Measurements from ENCODE around the gene SERPIND1.

SERPIND1 gene

DNA sequence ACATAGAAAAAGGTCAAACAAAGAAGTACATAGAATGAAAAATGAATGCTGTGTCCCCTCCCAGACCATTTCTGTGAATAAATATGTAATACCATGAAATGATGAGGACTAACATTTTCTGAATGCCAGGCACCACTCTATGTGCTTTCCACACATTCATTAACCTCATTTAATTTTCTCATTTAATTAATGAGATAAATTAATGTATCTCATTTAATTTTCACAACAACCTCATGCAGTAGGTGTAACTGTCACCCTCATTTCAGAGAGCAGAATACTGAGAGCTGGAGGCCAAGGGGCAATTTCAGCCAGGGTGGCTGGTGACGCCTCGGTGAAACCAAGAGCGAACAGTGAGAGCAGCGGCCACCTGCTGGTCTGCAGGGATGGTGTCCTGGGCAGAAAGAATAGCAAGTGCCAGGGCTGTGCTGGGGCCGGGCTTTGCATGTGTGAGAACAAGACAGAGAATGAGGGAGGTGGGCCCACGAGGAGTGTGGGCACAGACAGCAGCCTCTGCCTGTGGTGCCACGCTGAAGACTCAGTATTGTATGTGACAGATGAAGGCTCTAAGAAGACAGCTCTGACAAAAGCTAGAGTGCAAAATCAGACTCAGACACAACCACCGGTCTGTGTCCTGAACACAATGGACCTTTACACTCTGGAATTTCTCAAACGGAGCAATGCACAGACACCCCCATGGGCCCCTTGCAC is 1.8 kb upstream of the SERPIND1 start:
- H3K27ac ChIP-seq, result no peak overlapping the region

DNA sequence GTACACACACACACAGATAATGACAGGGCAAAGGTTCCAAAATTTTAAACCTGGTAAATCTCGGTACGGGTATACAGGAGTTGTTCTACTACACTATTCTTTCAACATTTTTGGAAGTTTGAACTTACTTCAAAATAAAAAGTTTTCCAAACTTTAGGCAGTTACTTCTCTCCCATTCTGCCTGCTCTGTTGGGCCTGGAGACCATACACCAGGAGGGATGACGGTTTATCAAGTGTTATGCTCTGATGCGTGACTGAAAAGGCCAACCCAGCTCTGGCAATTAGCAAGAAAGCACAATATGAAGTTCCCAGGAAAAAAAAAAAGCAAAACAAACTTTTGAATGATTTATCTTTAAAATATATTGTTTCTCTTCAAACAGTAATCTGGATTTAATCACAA is 969 bp downstream of the SERPIND1 start:
- TF ChIP-seq, protein P1, sequence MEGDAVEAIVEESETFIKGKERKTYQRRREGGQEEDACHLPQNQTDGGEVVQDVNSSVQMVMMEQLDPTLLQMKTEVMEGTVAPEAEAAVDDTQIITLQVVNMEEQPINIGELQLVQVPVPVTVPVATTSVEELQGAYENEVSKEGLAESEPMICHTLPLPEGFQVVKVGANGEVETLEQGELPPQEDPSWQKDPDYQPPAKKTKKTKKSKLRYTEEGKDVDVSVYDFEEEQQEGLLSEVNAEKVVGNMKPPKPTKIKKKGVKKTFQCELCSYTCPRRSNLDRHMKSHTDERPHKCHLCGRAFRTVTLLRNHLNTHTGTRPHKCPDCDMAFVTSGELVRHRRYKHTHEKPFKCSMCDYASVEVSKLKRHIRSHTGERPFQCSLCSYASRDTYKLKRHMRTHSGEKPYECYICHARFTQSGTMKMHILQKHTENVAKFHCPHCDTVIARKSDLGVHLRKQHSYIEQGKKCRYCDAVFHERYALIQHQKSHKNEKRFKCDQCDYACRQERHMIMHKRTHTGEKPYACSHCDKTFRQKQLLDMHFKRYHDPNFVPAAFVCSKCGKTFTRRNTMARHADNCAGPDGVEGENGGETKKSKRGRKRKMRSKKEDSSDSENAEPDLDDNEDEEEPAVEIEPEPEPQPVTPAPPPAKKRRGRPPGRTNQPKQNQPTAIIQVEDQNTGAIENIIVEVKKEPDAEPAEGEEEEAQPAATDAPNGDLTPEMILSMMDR (IDR thresholded peaks at IDR 0.05), result no peak
- H3K27me3 ChIP-seq, result no peaks in the 10 kb centered on the region
- no peak overlapping the region for H3K27ac ChIP-seq
- H3K36me3 ChIP-seq, result peaks cover 64% of the 10 kb centered on the region
- no peaks in the 10 kb centered on the region for H3K4me1 ChIP-seq (ENCODE audit: control insufficient read depth in 1 of 2, insufficient read depth in 1 of 2, low read depth in 1 of 2, low read length in 1 of 2)
- H3K9me3 ChIP-seq, result no peaks in the 10 kb centered on the region
- no peak overlapping the region for H3K4me3 ChIP-seq (ENCODE audit: low read depth in 1 of 2, low read length in 1 of 2)

More for the DNA sequence above, 1.8 kb upstream of the SERPIND1 start:
- TF ChIP-seq, protein P1 (IDR thresholded peaks at IDR 0.05), result no peak
- Histone ChIP-seq H3K4me3 (ENCODE audit: low read depth in 1 of 2, low read length in 1 of 2) (no peak overlapping the region), H3K36me3 (peaks cover 38% of the 10 kb centered on the region), H3K9me3 (no peaks in the 10 kb centered on the region), H3K27me3 (no peaks in the 10 kb centered on the region), H3K4me1 (ENCODE audit: control insufficient read depth in 1 of 2, insufficient read depth in 1 of 2, low read depth in 1 of 2, low read length in 1 of 2) (no peaks in the 10 kb centered on the region)

DNA sequence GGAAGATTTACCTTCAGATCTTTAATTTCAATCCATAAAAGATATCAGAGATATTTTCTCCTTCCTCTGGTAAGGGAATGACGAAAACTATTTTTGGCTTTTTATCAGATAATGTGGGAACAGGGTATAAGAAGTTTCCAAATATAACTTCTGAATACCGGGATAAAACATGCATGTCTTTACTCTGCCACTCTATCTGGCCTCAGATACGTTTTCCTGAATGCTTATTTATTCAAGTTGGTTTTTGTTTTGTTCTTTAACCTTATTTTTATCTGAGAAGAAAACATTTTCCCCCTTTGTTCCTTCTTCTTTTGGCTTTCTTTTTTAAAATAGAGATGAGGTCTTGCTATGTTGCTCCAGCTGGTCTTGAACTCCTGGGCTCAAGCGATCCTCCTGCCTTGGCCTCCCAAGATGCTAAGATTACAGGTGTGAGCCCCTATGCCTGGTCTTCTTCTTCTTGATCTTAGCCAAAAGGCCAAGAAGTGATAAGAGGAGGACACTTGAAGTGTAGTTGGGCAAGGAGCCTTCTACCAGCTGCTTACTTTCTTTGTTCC is 1.5 kb downstream of the SERPIND1 start:
- Histone ChIP-seq H3K4me1 (ENCODE audit: control insufficient read depth in 1 of 2, insufficient read depth in 1 of 2, low read depth in 1 of 2, low read length in 1 of 2) (no peaks in the 10 kb centered on the region), H3K4me3 (ENCODE audit: low read depth in 1 of 2, low read length in 1 of 2) (no peak overlapping the region), H3K27me3 (no peaks in the 10 kb centered on the region), H3K27ac (no peak overlapping the region), H3K9me3 (no peaks in the 10 kb centered on the region), H3K36me3 (peaks cover 65% of the 10 kb centered on the region)
- TF ChIP-seq, protein P1 (IDR thresholded peaks at IDR 0.05), result no peak

DNA sequence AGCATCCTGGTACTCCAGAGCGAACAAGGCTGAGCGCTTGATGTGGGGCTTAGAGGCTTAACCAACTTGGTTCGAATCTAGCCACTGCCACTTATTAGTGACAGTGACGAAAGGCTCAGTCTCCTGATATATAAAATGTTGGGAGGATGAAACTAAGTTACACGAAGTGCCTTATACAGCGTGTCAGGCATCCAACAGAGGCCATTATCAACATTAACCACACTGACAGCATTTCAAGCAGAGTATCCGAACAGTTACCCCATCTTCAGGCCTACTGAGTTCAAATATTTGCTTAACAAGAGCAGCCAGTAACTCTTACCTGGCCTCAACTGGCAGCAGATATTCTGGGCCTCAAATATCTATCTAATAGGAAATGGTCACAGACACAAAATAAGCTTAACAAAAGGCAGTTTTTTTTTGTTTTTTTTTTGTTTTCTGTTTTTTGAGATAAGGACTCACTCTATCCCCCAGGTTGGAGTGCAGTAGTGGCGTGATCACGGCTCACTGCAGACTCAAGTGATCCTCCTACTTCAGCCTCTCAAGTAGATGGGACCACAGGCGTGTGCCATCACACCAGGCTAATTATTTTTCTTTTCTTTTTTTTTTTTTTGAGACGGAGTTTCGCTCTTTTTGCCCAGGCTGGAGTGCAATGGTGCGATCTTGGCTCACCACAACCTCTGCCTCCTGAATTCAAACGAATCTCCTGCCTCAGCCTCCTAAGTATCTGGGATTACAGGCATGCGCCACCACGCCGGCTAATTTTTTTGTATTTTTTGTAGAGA is 2.9 kb downstream of the SERPIND1 start:
- H3K4me3 ChIP-seq (ENCODE audit: low read depth in 1 of 2, low read length in 1 of 2), result no peak overlapping the region
- TF ChIP-seq, protein P1 (IDR thresholded peaks at IDR 0.05), result no peak

DNA sequence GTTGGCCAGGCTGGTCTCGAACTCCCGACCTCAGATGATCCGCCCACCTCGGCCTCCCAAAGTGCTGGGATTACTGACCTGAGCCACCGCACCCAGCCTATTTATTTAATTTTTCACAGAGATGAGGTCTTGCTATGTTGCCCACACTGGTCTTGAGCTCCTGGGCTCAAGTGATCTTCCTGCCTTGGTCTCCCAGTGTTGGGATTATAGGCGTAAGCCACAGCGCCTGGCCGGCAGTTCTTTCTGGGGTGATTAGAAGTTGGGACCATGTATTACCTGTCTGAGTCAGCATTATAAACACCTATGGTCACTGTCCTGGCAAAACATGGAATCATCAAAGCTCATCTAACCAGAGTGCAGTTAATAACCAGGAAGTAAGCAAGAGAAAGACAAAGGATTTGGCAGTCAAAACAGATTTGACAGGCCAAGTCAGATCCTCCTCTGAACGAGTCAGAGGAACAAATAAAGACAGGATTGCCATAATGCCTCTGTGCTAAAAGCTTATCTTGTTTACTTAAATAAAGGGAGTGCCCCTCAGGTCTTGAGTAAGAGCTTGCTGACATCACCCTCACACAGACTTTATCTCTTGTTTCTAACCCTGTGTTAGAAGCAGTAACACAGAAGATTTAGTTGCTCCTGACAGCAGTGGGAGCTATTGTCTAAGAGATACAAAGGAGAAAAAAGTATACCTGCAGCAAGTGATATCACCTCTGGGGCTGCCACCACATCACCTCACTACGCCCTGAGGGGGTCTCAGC is 3.7 kb downstream of the SERPIND1 start:
- Histone ChIP-seq H3K27me3 (no peaks in the 10 kb centered on the region), H3K4me3 (ENCODE audit: low read depth in 1 of 2, low read length in 1 of 2) (no peak overlapping the region), H3K27ac (no peak overlapping the region), H3K4me1 (ENCODE audit: control insufficient read depth in 1 of 2, insufficient read depth in 1 of 2, low read depth in 1 of 2, low read length in 1 of 2) (peaks cover 20% of the 10 kb centered on the region in 2 experiments), H3K36me3 (peaks cover 53% of the 10 kb centered on the region), H3K9me3 (no peaks in the 10 kb centered on the region)
- TF ChIP-seq, protein P1 (IDR thresholded peaks at IDR 0.05), result no peak

More for the DNA sequence above, 2.9 kb downstream of the SERPIND1 start:
- peaks cover 12% of the 10 kb centered on the region in 2 experiments for H3K4me1 ChIP-seq (ENCODE audit: control insufficient read depth in 1 of 2, insufficient read depth in 1 of 2, low read depth in 1 of 2, low read length in 1 of 2)
- H3K27me3 ChIP-seq, result no peaks in the 10 kb centered on the region
- no peak overlapping the region for H3K27ac ChIP-seq
- peaks cover 61% of the 10 kb centered on the region for H3K36me3 ChIP-seq
- no peaks in the 10 kb centered on the region for H3K9me3 ChIP-seq
